IgD-negative memory B cell (primary cell): ENCODE measurements around the gene CT45A7. TPM values are rescaled to one million over a fixed set of nuclear protein-coding genes. Genes with fewer than 3 reads are reported as not detected.
"Not testable (repeated sequence)": the region's sequence is repeated elsewhere in the genome, so short reads cannot be mapped to it uniquely, and the experiment has no call there.

Experiments
- H3K27ac Mint-ChIP-seq, 3 donors: one replicate each; pipeline ENCODE4 v1.8.0; 2020 to 2022; ENCODE audit warnings: mild to moderate bottlenecking in 3 of 3, mixed read lengths in 3 of 3, moderate library complexity in 1 of 3
- H3K27me3 Mint-ChIP-seq: one replicate; pipeline ENCODE4 v1.8.0; 2021; ENCODE audit warnings: mixed read lengths
- H3K36me3 Mint-ChIP-seq: one replicate; pipeline ENCODE4 v1.8.0; 2020; ENCODE audit warnings: mild to moderate bottlenecking, mixed read lengths
- H3K4me1 Mint-ChIP-seq, 3 donors: one replicate each; pipeline ENCODE4 v1.8.0; 2020 to 2022; ENCODE audit warnings: mixed read lengths in 3 of 3, mild to moderate bottlenecking in 1 of 3
- H3K4me3 Mint-ChIP-seq, 4 donors: one replicate each; pipeline ENCODE4 v1.8.0; 2020 to 2022; ENCODE audit warnings: mild to moderate bottlenecking in 4 of 4, mixed read lengths in 4 of 4, moderate library complexity in 3 of 4
- H3K9me3 Mint-ChIP-seq, 3 donors: one replicate each; pipeline ENCODE4 v1.8.0; 2020 to 2021; ENCODE audit warnings: mixed read lengths in 3 of 3, mild to moderate bottlenecking in 1 of 3
- polyA plus RNA-seq: library from polyadenylated mRNA; unstranded; fragments of 300-500 nt; fragmentation: Illumina TruSeq; gene quantifications from one replicate; pipeline ENCODE4 v1.2.3, GENCODE V29; 2021

CT45A7 gene, protein sequence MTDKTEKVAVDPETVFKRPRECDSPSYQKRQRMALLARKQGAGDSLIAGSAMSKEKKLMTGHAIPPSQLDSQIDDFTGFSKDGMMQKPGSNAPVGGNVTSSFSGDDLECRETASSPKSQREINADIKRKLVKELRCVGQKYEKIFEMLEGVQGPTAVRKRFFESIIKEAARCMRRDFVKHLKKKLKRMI
- not detected for polyA plus RNA-seq

DNA sequence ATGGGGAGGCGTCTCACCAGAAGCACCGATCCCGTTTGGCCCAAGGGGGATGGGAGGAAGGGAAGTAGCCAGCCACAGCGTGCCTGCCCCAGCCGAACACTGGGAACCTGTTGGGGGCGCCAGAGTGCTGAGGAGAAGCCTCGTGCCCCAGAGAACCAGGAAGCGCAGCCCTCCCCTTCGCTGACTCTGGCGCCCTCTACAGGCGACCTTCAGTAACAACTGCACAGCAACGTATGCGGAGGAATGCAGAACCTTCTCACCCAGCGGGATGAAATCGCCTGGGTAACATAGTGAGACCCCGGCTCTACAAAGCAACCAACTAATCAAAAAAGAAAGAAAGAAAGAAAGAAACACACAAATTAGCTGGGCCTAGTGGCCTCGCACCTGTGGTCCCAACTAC is at the start of gene CT45A7:
Gene CT45A7, minus strand, starts transcription at position 101 of the 400 bp plus-strand sequence. CDS start 3,747 bp downstream, outside the sequence.
- H3K9me3 Mint-ChIP-seq, H3K4me1 Mint-ChIP-seq, H3K27ac Mint-ChIP-seq, H3K27me3 Mint-ChIP-seq, H3K36me3 Mint-ChIP-seq, H3K4me3 Mint-ChIP-seq: not testable (repeated sequence)

DNA sequence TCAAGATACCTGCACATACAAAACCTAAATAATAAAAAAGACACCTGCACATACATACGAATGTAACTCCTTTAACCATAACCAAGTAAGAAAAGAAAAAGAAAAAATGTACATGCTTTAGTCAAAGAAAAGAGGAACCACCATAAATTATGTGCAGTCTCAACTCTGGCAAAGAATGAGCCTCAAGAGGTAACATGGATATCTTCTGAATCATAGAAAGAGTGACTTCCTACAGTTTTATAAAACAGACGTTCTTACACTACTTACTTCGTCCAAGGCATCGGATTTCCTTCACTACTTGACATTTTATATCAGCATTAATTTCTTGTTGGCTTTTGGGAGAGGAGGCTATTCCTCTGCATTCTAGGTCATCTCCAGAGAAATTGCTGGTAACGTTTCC is 45.7 kb upstream of the CT45A7 start:
- not testable (repeated sequence) for H3K9me3 Mint-ChIP-seq, H3K4me3 Mint-ChIP-seq, H3K27me3 Mint-ChIP-seq, H3K4me1 Mint-ChIP-seq, H3K27ac Mint-ChIP-seq, H3K36me3 Mint-ChIP-seq

DNA sequence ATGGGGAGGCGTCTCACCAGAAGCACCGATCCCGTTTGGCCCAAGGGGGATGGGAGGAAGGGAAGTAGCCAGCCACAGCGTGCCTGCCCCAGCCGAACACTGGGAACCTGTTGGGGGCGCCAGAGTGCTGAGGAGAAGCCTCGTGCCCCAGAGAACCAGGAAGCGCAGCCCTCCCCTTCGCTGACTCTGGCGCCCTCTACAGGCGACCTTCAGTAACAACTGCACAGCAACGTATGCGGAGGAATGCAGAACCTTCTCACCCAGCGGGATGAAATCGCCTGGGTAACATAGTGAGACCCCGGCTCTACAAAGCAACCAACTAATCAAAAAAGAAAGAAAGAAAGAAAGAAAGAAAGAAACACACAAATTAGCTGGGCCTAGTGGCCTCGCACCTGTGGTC is 34.6 kb upstream of the CT45A7 start, which contains the start of gene CT45A9:
Gene CT45A9, minus strand, starts transcription at position 101 of the 400 bp plus-strand sequence. CDS start 3,751 bp downstream, outside the sequence.
- H3K9me3 Mint-ChIP-seq, H3K4me1 Mint-ChIP-seq, H3K4me3 Mint-ChIP-seq, H3K36me3 Mint-ChIP-seq, H3K27ac Mint-ChIP-seq, H3K27me3 Mint-ChIP-seq: not testable (repeated sequence)

DNA sequence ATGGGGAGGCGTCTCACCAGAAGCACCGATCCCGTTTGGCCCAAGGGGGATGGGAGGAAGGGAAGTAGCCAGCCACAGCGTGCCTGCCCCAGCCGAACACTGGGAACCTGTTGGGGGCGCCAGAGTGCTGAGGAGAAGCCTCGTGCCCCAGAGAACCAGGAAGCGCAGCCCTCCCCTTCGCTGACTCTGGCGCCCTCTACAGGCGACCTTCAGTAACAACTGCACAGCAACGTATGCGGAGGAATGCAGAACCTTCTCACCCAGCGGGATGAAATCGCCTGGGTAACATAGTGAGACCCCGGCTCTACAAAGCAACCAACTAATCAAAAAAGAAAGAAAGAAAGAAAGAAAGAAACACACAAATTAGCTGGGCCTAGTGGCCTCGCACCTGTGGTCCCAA is 17.4 kb upstream of the CT45A7 start, which contains the start of gene CT45A8:
Gene CT45A8, minus strand, starts transcription at position 101 of the 400 bp plus-strand sequence. CDS start 3,755 bp downstream, outside the sequence.
- H3K9me3 Mint-ChIP-seq, H3K36me3 Mint-ChIP-seq, H3K27ac Mint-ChIP-seq, H3K4me1 Mint-ChIP-seq, H3K4me3 Mint-ChIP-seq, H3K27me3 Mint-ChIP-seq: not testable (repeated sequence)

DNA sequence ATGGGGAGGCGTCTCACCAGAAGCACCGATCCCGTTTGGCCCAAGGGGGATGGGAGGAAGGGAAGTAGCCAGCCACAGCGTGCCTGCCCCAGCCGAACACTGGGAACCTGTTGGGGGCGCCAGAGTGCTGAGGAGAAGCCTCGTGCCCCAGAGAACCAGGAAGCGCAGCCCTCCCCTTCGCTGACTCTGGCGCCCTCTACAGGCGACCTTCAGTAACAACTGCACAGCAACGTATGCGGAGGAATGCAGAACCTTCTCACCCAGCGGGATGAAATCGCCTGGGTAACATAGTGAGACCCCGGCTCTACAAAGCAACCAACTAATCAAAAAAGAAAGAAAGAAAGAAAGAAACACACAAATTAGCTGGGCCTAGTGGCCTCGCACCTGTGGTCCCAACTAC is 17.2 kb downstream of the CT45A7 start, which contains the start of gene CT45A2:
Gene CT45A2, minus strand, starts transcription at position 101 of the 400 bp plus-strand sequence. CDS start 3,747 bp downstream, outside the sequence.
- not testable (repeated sequence) for H3K9me3 Mint-ChIP-seq, H3K4me1 Mint-ChIP-seq, H3K27ac Mint-ChIP-seq, H3K36me3 Mint-ChIP-seq, H3K27me3 Mint-ChIP-seq, H3K4me3 Mint-ChIP-seq

DNA sequence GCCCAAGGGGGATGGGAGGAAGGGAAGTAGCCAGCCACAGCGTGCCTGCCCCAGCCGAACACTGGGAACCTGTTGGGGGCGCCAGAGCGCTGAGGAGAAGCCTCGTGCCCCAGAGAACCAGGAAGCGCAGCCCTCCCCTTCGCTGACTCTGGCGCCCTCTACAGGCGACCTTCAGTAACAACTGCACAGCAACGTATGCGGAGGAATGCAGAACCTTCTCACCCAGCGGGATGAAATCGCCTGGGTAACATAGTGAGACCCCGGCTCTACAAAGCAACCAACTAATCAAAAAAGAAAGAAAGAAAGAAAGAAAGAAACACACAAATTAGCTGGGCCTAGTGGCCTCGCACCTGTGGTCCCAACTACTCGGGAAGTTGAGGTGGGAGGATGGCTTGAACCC is 34.4 kb downstream of the CT45A7 start, which contains the start of gene CT45A6:
Gene CT45A6, minus strand, starts transcription at position 101 of the 400 bp plus-strand sequence. CDS start 3,794 bp downstream, outside the sequence.
- not testable (repeated sequence) for H3K27me3 Mint-ChIP-seq, H3K9me3 Mint-ChIP-seq, H3K4me3 Mint-ChIP-seq, H3K27ac Mint-ChIP-seq, H3K36me3 Mint-ChIP-seq, H3K4me1 Mint-ChIP-seq

DNA sequence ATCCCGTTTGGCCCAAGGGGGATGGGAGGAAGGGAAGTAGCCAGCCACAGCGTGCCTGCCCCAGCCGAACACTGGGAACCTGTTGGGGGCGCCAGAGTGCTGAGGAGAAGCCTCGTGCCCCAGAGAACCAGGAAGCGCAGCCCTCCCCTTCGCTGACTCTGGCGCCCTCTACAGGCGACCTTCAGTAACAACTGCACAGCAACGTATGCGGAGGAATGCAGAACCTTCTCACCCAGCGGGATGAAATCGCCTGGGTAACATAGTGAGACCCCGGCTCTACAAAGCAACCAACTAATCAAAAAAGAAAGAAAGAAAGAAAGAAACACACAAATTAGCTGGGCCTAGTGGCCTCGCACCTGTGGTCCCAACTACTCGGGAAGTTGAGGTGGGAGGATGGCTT is 51.7 kb downstream of the CT45A7 start, which contains the start of gene CT45A5:
Gene CT45A5, minus strand, starts transcription at position 101 of the 400 bp plus-strand sequence. CDS start 3,774 bp downstream, outside the sequence.
- not testable (repeated sequence) for H3K4me3 Mint-ChIP-seq, H3K27ac Mint-ChIP-seq, H3K9me3 Mint-ChIP-seq, H3K27me3 Mint-ChIP-seq, H3K36me3 Mint-ChIP-seq, H3K4me1 Mint-ChIP-seq

Other genes with a start within 250 kb of the CT45A7 start
- gene CT45A1, start 123.6 kb downstream of the CT45A7 start, polyA plus RNA-seq, result not detected
- gene CT45A3, start 69.1 kb downstream of the CT45A7 start, polyA plus RNA-seq, result not detected
- not detected for gene CT45A5, start 51.8 kb downstream of the CT45A7 start, polyA plus RNA-seq
- gene CT45A6, start 34.5 kb downstream of the CT45A7 start, polyA plus RNA-seq, result not detected
- not detected for gene CT45A2, start 17.3 kb downstream of the CT45A7 start, polyA plus RNA-seq
- gene CT45A8, start 17.3 kb upstream of the CT45A7 start, polyA plus RNA-seq, result not detected
- gene CT45A9, start 34.5 kb upstream of the CT45A7 start, polyA plus RNA-seq, result not detected
- gene CT45A10, start 56.2 kb upstream of the CT45A7 start, polyA plus RNA-seq, result not detected
- not detected for gene SAGE1, start 56.4 kb upstream of the CT45A7 start, polyA plus RNA-seq
- gene MMGT1, start 136.7 kb upstream of the CT45A7 start, polyA plus RNA-seq, result 6.1 TPM
- gene SLC9A6, start 148.2 kb upstream of the CT45A7 start, polyA plus RNA-seq, result 9.4 TPM